CD4-positive, alpha-beta memory T cell (primary cell): ENCODE measurements around the gene TP63. TPM values are rescaled to one million over a fixed set of nuclear protein-coding genes. Genes with fewer than 3 reads are reported as not detected.
"Not testable (repeated sequence)": the region's sequence is repeated elsewhere in the genome, so short reads cannot be mapped to it uniquely, and the experiment has no call there.

Experiments used
- CTCF ChIA-PET: fragments of 350-600 bp; sonication (Branson Sonifier 250); formaldehyde crosslinking; loops from one replicate; lab custom pipeline; 2021; ENCODE audit warnings: inconsistent platforms; ENCODE audit not compliant: partially characterized antibody; lab: Charles Lee
- POLR2A ChIA-PET: fragments of 350-600 bp; sonication (Branson Sonifier 250); formaldehyde crosslinking; loops from one replicate; lab custom pipeline; 2021; ENCODE audit not compliant: partially characterized antibody; lab: Charles Lee
- DNase-seq, 5 donors: peaks; one replicate each; pipeline versions ENCODE4 v3.0.0 to v3.0.0-alpha.2; 2020 to 2022; ENCODE audit warnings: mixed read lengths in 1 of 5
- H3K27ac ChIP-seq: one replicate; pipeline ENCODE4 v1.7.0; 2013; ENCODE audit warnings: low read depth, low read length
- H3K27me3 ChIP-seq: 2 replicates; pipeline ENCODE4 v1.7.0; 2013; ENCODE audit warnings: mild to moderate bottlenecking, low read length, moderate library complexity; ENCODE audit not compliant: insufficient read depth
- H3K36me3 ChIP-seq: 2 replicates; pipeline ENCODE4 v1.7.0; 2013; ENCODE audit warnings: mild to moderate bottlenecking, low read length, moderate library complexity; ENCODE audit not compliant: insufficient read depth
- H3K4me1 ChIP-seq: 2 replicates; pipeline ENCODE4 v1.7.0; 2013; ENCODE audit warnings: mild to moderate bottlenecking, low read length, moderate library complexity; ENCODE audit not compliant: insufficient read depth
- H3K4me3 ChIP-seq, 2 donors: one replicate each; pipeline ENCODE4 v1.7.0; 2013; ENCODE audit warnings: low read length in 2 of 2, mild to moderate bottlenecking in 1 of 2
- H3K9me3 ChIP-seq, 2 donors: one replicate each; pipeline ENCODE4 v1.7.0; 2013; ENCODE audit warnings: low read length in 2 of 2, control low read depth in 1 of 2; ENCODE audit not compliant: control insufficient read depth in 1 of 2
- H3K27ac Mint-ChIP-seq, 7 donors: one replicate each; pipeline ENCODE4 v1.8.0; 2020 to 2021; ENCODE audit warnings: mixed read lengths in 7 of 7, mild to moderate bottlenecking in 6 of 7, inconsistent platforms in 3 of 7, moderate library complexity in 3 of 7
- H3K27me3 Mint-ChIP-seq, 2 donors: one replicate each; pipeline ENCODE4 v1.8.0; 2020 to 2021; ENCODE audit warnings: mixed read lengths in 2 of 2
- H3K36me3 Mint-ChIP-seq, 2 donors: one replicate each; pipeline ENCODE4 v1.8.0; 2020 to 2021; ENCODE audit warnings: mixed read lengths in 2 of 2, inconsistent platforms in 1 of 2, mild to moderate bottlenecking in 1 of 2
- H3K4me1 Mint-ChIP-seq, 4 donors: one replicate each; pipeline ENCODE4 v1.8.0; 2020 to 2021; ENCODE audit warnings: mixed read lengths in 4 of 4, mild to moderate bottlenecking in 1 of 4
- H3K4me3 Mint-ChIP-seq, 8 donors: one replicate each; pipeline ENCODE4 v1.8.0; 2020 to 2021; ENCODE audit warnings: mixed read lengths in 8 of 8, mild to moderate bottlenecking in 7 of 8, moderate library complexity in 6 of 8, inconsistent platforms in 3 of 8
- H3K9me3 Mint-ChIP-seq, 8 donors: one replicate each; pipeline ENCODE4 v1.8.0; 2020 to 2021; ENCODE audit warnings: mixed read lengths in 8 of 8, mild to moderate bottlenecking in 5 of 8, inconsistent platforms in 3 of 8, moderate library complexity in 1 of 8
- intact Hi-C: fragments of 100-400 bp; cut with micrococcal nuclease; formaldehyde crosslinking; loops from one replicate; pipeline ENCODE4 v1.15.1; 2023
- polyA plus RNA-seq, 2 donors: library from polyadenylated mRNA; unstranded; fragments of 300-500 nt; fragmentation: Illumina TruSeq; gene quantifications; one replicate each; pipeline ENCODE4 v1.2.3, GENCODE V29; 2021
- total RNA-seq, 2 experiments: library from RNA; stranded (reverse); gene quantifications; one replicate each; pipeline ENCODE4 v1.2.3, GENCODE V29; 2021

The TP63 gene
- total and polyA plus RNA-seq, 4 experiments from 2014 or later, result 0.25 to 0.64 (median 0.55) TPM; not detected in 1

DNA sequence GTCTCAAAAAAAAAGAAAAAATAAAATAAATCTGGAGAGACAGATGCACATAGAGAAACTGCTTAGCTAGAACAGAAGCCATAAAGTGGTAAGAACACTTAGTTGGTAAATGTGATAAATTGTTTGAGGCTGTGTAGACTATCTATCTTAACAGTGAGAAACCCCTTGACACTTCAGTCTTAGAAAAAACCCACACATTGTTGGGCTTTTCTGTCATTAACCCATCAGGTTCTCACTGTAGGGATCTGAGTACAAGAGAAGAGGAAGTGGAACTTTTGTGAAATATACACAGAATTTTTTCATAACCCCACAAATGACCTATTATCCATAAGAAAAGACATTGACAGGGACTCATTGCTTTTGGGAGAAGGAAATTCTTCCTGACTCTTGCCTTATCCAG lies 24.4 kb downstream of the TP63 start:
- CTCF ChIA-PET, result no interaction called here
- H3K9me3 ChIP-seq, result no peaks in the 10 kb centered on the region
- Mint-ChIP-seq H3K27ac (no peak overlapping the region), H3K36me3 (peaks cover 0 to 5% of the 10 kb centered on the region in 2 donors), H3K27me3 (no peaks in the 10 kb centered on the region), H3K4me3 (no peak overlapping the region), H3K9me3 (peaks cover 8 to 28% (median 12%) of the 10 kb centered on the region in 8 donors), H3K4me1 (no peaks in the 10 kb centered on the region)
- no peak overlapping the region for H3K4me3 ChIP-seq
- no peaks in the 10 kb centered on the region for H3K27me3 ChIP-seq
- H3K27ac ChIP-seq, result no peak overlapping the region
- POLR2A ChIA-PET, result no interaction called here
- no peak for DNase-seq
- H3K36me3 ChIP-seq, result no peaks in the 10 kb centered on the region
- intact Hi-C loops, result no loop called here
- H3K4me1 ChIP-seq, result no peaks in the 10 kb centered on the region

DNA sequence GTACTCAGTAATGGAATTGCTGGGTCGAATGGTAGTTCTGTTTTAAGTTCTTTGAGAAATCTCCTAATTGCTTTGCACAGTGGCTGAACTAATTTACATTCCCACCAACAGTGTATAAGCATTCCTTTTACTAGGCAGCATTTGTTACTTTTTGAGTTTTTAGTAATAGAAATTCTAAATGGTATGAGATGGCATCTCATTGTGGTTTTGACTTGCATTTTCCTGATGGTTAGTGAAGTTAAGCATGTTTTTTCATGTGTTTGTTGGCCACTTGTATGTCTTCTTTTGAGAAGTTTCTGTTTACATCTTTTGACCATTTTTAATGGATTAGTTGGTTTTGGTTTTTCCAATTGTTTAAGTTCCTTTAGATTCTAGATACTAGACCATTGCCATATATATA lies 28.4 kb downstream of the TP63 start:
- Mint-ChIP-seq H3K36me3 (no peaks in the 10 kb centered on the region), H3K27ac (no peak overlapping the region), H3K27me3 (peaks cover 2 to 4% of the 10 kb centered on the region in 2 donors), H3K9me3 (peaks cover 4 to 24% (median 10%) of the 10 kb centered on the region in 8 donors), H3K4me3 (no peak overlapping the region), H3K4me1 (no peaks in the 10 kb centered on the region)
- H3K27ac ChIP-seq, result no peak overlapping the region
- intact Hi-C loops, result no loop called here
- no peak for DNase-seq
- H3K4me1 ChIP-seq, result no peaks in the 10 kb centered on the region
- no peak overlapping the region for H3K4me3 ChIP-seq
- POLR2A ChIA-PET, result no interaction called here
- no peaks in the 10 kb centered on the region for H3K27me3 ChIP-seq
- H3K36me3 ChIP-seq, result no peaks in the 10 kb centered on the region
- no peaks in the 10 kb centered on the region for H3K9me3 ChIP-seq
- CTCF ChIA-PET, result no interaction called here

DNA sequence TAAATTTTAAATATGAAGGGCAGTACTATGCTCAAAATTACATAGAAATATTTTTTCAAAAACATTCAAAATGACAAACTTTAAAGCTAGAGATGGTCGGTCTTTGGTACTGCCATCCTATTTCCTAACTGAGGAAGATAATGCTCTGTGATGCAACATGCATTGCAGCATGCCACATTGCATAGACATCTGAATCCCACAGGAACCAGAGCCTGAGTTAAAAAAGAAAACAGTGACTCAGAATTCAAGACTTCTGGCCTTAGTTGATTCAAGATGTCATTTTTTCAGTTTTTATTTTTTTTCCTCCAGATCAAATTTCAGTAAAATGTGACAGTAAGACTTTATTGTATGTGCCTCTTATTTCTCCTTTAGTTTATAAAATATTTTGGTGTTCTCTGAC lies 33.1 kb downstream of the TP63 start:
- Mint-ChIP-seq H3K36me3 (no peaks in the 10 kb centered on the region), H3K9me3 (peaks cover 0 to 3% (median 0%) of the 10 kb centered on the region in 8 donors), H3K27ac (no peak overlapping the region), H3K4me3 (no peak overlapping the region), H3K27me3 (peaks cover 4 to 6% of the 10 kb centered on the region in 2 donors), H3K4me1 (no peaks in the 10 kb centered on the region)
- no peaks in the 10 kb centered on the region for H3K36me3 ChIP-seq
- intact Hi-C loops, result no loop called here
- no peak for DNase-seq
- ChIA-PET CTCF (no interaction called here), POLR2A (no interaction called here)
- H3K27me3 ChIP-seq, result no peaks in the 10 kb centered on the region
- H3K4me1 ChIP-seq, result no peaks in the 10 kb centered on the region
- H3K4me3 ChIP-seq, result no peak overlapping the region
- no peaks in the 10 kb centered on the region for H3K9me3 ChIP-seq
- H3K27ac ChIP-seq, result no peak overlapping the region

DNA sequence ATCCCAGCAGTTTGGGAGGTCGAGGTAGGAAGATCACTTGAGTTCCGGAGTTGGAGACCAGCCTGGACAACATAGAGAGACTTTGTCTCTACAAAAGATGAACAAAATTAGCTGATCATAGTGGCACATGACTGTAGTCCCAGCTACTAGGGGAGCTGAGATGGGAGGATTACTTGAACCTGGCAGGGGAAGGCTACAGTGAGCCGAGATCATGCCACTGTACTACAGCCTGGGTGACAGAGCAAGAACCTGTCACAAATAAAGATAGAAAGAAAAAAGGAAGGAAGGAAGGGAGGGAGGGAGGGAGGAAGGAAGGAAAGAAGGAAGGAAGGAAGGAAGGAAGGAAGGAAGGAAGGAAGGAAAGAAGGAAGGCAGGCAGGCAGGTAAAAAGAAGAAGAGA lies 41.2 kb downstream of the TP63 start:
- intact Hi-C loops, H3K36me3 Mint-ChIP-seq, H3K9me3 Mint-ChIP-seq, H3K27ac ChIP-seq, H3K4me1 ChIP-seq, POLR2A ChIA-PET, H3K27ac Mint-ChIP-seq, H3K4me3 ChIP-seq, DNase-seq, H3K27me3 Mint-ChIP-seq, H3K4me3 Mint-ChIP-seq, H3K9me3 ChIP-seq, H3K36me3 ChIP-seq, H3K27me3 ChIP-seq: not testable (repeated sequence)
- CTCF ChIA-PET, result interaction anchor here (0.7 kb wide), 1 partner anchor 399 kb away, joined by 3 read pairs; no protein-coding TSS in a partner anchor
- peaks cover 1 to 16% (median 6%) of the 10 kb centered on the region in 4 donors for H3K4me1 Mint-ChIP-seq

DNA sequence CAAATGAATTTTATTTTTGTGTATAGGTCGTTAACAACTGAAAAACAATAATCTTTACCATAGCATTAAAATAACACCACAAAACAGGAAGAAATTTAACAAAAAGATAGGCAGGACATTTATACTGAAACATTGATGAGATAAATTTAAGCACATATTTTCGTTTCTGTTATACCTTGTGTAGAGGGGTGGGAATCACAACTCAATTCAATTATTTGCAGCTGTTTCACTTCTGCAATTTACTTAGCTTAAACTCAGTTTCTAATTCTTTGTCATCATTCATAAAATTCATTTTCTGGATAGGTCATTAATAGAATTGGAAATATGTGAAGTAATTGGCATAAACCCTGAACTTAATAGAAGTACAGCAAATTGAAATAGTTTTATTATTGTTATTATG lies 42.3 kb downstream of the TP63 start:
- no peak overlapping the region for H3K27ac Mint-ChIP-seq
- DNase-seq, result no peak
- peaks cover 1 to 16% (median 6%) of the 10 kb centered on the region in 4 donors for H3K4me1 Mint-ChIP-seq
- Histone ChIP-seq H3K27me3 (no peaks in the 10 kb centered on the region), H3K4me3 (no peak overlapping the region), H3K27ac (no peak overlapping the region), H3K36me3 (no peaks in the 10 kb centered on the region), H3K9me3 (no peaks in the 10 kb centered on the region), H3K4me1 (no peaks in the 10 kb centered on the region)
- intact Hi-C loops, result no loop called here
- peaks cover 0 to 13% (median 5%) of the 10 kb centered on the region in 8 donors for H3K9me3 Mint-ChIP-seq
- peaks cover 0 to 4% of the 10 kb centered on the region in 2 donors for H3K27me3 Mint-ChIP-seq
- no peak overlapping the region for H3K4me3 Mint-ChIP-seq
- POLR2A ChIA-PET, result no interaction called here
- H3K36me3 Mint-ChIP-seq, result no peaks in the 10 kb centered on the region
- CTCF ChIA-PET, result no interaction called here

DNA sequence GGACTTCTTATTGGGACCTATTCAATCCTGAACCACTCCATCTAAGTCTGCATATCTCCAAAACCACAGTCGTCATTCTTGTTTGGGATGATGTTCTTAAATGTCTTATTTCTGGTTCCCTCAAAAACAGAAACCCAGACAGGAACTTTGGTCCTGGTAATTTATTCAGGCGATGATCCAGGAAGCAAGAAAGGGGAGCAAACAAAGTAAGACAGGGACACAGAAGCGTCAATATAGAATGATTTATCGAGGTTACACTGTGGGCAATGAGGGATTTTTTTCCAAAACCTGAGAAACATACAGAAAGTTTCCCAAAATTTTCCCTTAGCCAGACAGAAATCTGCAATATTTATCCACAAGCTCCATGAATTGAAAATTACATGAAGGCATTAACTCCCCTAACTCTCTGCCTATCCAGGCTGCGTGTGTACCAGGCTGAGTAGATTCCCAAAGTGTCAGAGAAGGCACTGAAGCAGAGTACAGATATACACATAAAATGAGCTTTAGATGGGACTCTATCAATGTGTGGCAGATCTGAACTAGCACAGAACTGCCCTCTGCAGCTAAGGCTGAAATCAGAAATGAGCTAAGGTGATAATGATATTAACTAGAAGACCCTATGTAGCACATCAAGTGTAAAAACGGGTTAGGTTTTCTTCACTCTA lies 43.2 kb downstream of the TP63 start:
- no peaks in the 10 kb centered on the region for H3K27me3 ChIP-seq
- Mint-ChIP-seq H3K9me3 (peaks cover 0 to 17% (median 8%) of the 10 kb centered on the region in 8 donors), H3K4me3 (no peak overlapping the region), H3K27ac (no peak overlapping the region), H3K27me3 (peaks cover 0 to 4% of the 10 kb centered on the region in 2 donors), H3K4me1 (peaks cover 1 to 16% (median 6%) of the 10 kb centered on the region in 4 donors), H3K36me3 (peaks cover 0 to under 1% of the 10 kb centered on the region in 2 donors)
- no peak for DNase-seq
- no peaks in the 10 kb centered on the region for H3K4me1 ChIP-seq
- CTCF ChIA-PET, result no interaction called here
- no peak overlapping the region for H3K4me3 ChIP-seq
- no peak overlapping the region for H3K27ac ChIP-seq
- H3K36me3 ChIP-seq, result no peaks in the 10 kb centered on the region
- POLR2A ChIA-PET, result no interaction called here
- no peaks in the 10 kb centered on the region for H3K9me3 ChIP-seq
- intact Hi-C loops, result no loop called here

DNA sequence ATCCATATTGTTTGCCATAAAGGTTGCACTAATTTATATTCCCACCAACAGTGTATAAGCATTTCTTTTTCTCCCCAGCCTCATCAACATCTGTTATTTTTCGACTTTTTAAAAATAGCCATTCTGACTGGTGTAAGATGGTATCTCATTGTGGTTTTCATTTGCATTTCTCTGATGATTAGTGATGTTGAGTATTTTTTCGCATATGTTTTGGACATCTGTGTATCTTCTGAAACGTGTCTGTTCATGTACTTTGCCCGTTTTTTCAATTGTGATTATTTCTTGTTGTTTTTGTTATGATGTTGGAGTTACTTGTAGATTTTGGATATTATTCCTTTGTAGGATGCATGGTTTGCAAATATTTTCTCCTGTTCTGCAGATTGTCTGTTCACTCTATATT lies 46.5 kb downstream of the TP63 start:
- no peak overlapping the region for H3K4me3 ChIP-seq
- no peaks in the 10 kb centered on the region for H3K27me3 ChIP-seq
- Mint-ChIP-seq H3K27ac (no peak overlapping the region), H3K4me1 (peaks cover 0 to 2% (median 0%) of the 10 kb centered on the region in 4 donors), H3K4me3 (no peak overlapping the region), H3K9me3 (peaks cover 0 to 17% (median 7%) of the 10 kb centered on the region in 8 donors), H3K36me3 (peaks cover 0 to 9% of the 10 kb centered on the region in 2 donors), H3K27me3 (peaks cover 0 to 8% of the 10 kb centered on the region in 2 donors)
- no peaks in the 10 kb centered on the region for H3K36me3 ChIP-seq
- ChIA-PET POLR2A (no interaction called here), CTCF (no interaction called here)
- H3K9me3 ChIP-seq, result no peaks in the 10 kb centered on the region
- H3K27ac ChIP-seq, result no peak overlapping the region
- DNase-seq, result no peak
- no peaks in the 10 kb centered on the region for H3K4me1 ChIP-seq
- intact Hi-C loops, result no loop called here
